OCI-LY7 (cell line): ENCODE results near the gene GLCCI1.

ENCODE experiments used
- CTCF ChIP-seq: fragments of 200-600 bp; sonication (generic); conservative IDR thresholded peaks from 2 replicates; pipeline ENCODE4 v1.5.1; 2014; ENCODE audit warnings: mild to moderate bottlenecking, antibody characterized with exemption, low read length, moderate library complexity, mixed read lengths
- EZH2phosphoT487 ChIP-seq: fragments of 200-600 bp; sonication (generic); IDR thresholded peaks from 2 replicates; pipeline ENCODE4 v1.6.1; 2018; ENCODE audit warnings: low read depth, borderline replicate concordance, mild to moderate bottlenecking, mixed run types, antibody characterized with exemption, low read length, moderate library complexity, mixed read lengths

- no peak for TF ChIP-seq CTCF
- no peak for TF ChIP-seq EZH2phosphoT487
Measured at GRCh38 chr7:8085420-8085819, 116.8 kb downstream of the GLCCI1 start.
